HG02588 (cell line): Measurements from ENCODE around the gene RRM2.
"Not testable (repeated sequence)": the region's sequence is repeated elsewhere in the genome, so short reads cannot be mapped to it uniquely, and the experiment has no call there.

Experiments used
- ATAC-seq: cut with Tn5 transposase; IDR thresholded peaks from one replicate; pipeline ENCODE4 v1.9.1; 2021; ENCODE audit warnings: mild to moderate bottlenecking, moderate library complexity; ENCODE audit not compliant: unreplicated experiment

Gene RRM2

GRCh38 chr2:10132043-10132575 is 9.6 kb downstream of the RRM2 start:
- ATAC-seq, result no peak

- ATAC-seq, result no peak
Measured at GRCh38 chr2:10132596-10132995, 10.1 kb downstream of the RRM2 start.

DNA sequence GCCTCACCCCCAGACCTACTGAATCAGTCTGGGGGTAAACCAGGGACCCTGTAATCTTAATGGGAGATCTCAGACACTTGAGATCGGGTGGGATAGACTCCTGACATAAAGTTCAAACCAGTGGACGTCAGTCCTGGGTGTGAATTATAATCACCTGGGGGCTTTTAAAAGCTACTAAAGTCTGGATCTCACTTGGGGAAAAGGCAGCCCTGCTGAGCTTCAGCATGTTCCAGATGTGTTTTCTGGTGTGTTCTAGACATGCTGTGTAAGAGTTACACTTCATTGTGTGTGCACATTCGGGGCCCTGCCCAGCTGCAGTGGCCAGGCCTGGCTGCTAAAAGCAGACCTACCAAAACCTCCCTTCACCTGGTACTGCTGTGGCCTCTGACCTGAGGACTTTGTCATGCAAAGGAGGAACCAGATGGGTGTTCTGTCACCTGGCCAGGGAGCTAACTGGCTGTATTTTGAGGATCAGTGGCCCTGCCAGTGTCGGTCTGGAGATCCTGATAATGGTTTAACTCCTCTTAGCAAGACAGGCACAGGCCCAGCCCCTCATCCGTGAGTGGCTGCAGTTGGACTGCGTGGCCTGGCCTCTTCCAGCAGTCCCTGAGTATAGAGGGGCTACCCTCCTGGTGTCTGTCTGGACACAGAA is 10.6 kb downstream of the RRM2 start:
- no peak for ATAC-seq

DNA sequence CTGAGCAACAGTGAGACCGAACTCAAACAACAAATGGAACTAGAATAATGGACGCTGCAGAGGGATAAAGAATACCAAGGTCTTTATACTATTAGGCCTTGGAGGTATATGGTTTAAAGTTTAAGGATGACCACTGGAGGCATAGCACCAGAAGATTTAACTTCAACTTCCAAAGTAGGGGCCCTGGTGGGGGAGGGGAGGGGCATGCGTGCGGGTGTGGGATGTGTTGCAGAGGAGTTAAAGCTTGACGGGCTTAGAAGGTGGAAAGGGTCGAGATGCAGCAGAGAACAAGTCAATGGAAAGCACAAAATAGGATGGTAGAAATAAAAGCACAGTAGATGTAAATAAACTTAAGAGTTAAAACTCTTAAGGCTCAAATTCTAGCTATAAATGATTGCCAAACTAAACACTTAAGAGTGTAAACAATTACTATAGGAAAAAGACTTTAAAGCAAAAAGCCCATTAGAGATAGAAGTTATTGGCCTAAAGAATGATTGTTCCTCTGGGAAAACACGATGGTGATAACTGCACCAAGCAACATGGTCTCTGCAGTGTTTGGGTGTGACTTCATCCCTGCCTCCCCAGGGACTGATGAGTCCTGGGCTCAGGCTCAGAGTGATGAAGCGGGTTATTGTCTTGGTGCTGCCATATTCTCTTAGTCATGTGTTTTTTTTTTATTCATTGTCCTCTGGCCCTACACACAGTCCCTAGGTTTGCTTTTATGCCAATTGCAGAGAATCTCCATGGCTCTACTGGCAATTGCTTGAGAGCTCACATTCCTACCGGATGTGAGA is 13.0 kb downstream of the RRM2 start:
- no peak for ATAC-seq

- ATAC-seq, result no peak
Measured at GRCh38 chr2:10136101-10136934, 13.8 kb downstream of the RRM2 start.

DNA sequence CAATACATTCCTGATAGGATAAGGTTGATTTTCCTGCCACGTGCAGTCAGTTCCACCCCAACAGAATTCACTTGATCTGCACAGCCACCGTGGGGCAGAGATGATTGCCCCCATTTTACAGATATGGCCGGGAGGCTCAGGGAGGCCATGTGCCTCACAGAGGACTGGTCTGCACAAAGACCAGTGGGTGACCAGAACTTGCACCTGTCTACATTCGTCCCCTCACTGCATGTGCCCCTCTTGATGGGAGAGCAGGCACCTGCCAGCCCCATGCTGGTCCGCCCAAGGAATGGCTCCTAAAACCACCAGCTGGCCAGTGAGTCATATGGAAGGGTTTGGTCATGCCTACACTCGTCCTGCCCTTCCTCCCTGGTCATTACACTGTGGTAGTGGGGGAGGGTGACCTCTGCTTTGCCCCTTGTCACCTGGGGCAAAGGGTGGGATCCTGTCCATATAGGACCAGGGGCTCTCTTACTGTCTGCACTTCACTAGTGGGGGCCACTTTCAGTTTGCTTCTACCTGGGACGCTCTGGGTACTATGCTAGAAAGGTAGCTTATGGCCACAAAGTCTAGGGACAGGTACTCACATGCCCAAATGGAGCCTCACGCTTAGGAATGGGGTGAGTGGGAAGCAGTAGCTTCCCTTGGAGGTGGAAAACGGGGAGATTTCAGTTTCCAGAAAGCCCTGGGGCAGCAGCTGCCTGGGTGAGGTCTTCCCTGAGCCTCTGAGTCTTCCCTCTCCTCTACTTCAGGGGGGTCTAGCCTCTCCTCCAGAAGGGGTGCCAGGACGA is 14.7 kb downstream of the RRM2 start:
- no peak for ATAC-seq

DNA sequence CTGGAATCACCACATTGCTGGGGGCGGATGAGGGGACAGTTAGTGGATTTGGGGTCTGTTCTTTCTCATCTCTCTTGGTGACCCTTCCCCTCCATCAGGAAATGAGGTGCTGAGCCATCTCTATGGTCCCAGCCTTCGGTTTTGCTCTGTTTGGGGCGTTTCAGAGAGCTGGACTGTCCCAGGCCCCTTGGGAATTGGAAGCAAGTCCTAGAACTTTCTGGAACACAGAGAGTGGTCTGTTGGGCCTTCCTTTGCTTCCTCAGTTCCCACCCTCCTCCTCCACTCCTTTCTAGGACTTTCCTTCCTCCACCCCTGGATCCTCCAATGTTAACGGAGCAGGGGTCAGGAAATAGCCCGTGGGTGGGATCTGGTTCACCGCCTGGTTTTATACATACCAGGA is 17.0 kb downstream of the RRM2 start:
- ATAC-seq, result no peak

DNA sequence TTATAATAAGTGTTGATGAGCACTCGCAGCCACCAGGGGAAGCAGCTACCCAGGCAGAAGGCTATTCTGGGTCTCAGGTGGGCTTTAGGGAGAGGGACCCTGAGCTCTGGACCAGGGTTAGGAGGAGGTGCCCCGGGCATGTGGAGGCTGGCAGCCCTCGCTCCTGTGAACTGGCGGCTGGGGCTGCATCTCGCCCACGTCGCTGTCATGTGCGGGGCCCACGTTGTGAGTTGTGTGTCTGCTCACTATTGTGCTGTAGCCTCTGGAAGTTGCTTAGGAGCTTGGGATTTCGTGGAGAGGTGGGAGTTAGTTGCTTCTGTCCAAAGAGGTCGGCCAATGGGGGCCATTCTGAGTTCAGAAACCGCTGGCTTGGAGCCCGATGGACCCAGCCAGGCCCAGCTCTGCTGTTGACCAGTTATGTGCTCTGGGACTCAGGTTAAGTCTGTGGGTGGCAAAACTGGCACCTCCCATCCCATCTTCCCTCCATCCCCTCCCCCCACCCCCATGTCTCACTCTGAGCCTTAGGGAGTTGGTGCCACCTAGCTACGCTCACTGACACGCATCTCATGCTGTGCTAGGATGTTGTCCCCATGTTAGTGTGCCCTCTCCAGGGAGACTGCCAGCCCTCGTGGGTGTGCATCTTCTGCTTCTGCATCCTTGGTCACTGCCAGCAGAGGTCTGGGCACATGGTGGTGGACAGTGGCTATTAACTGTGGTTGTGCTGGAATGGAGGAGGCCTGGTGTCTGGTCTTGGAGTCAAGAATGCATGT is 18.5 kb downstream of the RRM2 start:
- no peak for ATAC-seq

DNA sequence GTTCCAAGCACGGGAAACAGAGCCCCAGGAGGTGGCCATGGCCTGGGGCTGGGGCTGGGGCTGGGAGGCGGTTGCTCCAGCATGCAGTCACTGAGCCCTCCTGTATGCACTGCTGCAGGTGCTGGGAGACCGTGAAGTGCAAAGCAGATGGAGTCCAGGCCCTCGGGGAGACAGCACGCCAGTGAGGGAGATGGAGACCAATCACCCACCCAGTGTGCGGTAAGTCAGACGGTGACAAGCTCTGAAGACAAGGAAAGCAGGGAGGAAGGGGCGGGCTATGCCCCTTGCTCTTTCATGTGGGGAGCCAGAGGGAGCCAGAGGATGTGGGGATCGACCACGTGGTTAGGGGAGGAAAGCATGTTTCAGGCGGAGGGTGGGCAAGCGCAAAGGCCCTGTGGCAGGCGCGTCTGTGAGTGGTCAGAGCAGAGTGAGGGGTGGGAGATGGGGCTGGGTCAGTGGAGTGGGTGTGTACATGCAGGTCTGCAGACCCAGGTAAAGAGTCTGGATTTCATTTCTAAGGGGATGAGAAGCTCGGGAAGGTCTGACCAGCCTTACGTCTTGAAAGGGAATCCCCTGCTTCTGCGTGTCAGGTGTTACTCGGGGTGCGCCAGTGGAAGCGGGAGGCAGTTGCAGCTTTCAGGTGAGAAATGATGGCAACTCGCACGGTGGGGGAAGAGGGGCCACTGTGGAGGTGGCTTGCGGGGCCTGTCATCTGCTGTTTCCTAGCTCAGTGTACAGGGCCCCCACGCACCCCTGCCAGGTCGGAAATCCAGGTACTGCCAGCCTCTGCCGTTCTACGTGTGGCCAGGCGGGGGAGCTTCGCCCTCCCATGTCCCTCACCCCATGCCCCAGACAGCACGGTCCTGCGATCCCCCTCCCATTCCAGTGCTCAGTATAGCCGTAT is 19.4 kb downstream of the RRM2 start:
- ATAC-seq, result no peak

GRCh38 chr2:10142640-10142965 is 20.1 kb downstream of the RRM2 start:
- no peak for ATAC-seq

- no peak for ATAC-seq
Measured at GRCh38 chr2:10144771-10145518, 22.4 kb downstream of the RRM2 start.

DNA sequence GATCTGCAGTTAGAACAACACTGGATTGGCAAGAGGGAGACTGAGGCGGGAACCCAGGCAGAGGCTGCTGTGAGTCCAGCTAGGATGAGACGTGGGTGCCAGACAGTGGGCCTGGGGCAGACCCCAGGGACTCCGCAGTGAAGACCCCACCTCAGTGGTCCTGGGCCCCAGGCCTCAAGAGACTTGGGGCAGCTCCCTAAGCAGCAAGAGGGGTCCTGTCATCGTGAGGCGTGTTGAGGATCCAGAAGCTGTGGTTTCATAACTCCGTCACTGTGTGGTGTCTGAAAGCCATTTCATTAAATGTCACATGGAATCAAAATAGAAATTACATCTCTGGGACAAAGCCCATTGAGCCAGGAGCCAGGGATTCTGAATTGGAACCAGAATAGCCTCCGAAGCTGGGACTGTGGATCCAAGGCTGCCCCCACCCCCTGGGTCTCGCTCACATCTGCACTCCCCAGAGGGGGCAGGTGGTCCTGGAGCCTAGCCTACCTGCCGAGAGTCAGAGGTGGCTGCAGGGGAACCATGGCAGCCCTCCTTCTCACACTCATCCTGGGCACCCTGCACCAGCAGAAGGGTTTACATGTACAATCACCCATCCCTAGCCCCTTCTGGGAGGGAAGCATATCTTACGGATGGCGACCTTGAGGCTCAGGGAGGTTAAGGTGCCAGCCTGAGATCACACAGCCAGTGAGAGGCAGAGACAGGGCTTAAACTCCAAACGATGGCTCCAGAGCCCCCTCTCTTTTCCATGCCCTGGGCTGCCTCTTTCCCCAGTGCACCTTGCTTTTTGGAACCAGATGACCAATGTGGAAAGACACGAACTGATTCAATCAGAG is 23.2 kb downstream of the RRM2 start:
- no peak for ATAC-seq

GRCh38 chr2:10146366-10147005 is 23.9 kb downstream of the RRM2 start:
- no peak for ATAC-seq

DNA sequence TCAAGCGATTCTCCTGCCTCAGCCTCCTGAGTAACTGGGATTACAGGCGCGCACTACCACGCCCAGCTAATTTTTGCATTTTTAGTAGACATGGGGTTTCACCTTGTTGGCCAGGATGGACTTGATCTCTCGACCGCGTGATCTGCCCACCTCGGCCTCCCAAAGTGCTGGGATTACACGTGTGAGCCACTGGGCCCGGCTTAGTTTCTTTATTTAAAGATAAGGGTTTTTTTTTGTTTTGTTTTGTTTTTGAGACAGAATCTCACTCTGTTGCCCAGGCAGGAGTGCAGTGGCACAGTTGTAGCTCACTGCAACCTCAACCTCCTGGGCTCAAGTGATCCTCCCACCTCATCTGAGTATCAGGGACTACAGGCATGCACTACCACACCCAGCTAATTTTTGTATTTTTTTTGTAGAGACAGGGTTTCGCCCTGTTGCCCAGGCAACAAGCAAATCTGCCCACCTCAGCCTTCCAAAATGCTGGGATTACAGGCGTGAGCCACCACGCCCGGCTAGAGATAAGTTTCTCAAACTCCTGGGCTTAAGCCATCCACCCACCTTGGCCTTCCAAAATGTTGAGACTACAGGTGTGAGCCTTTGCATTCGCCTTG is 24.6 kb downstream of the RRM2 start:
- ATAC-seq, result not testable (repeated sequence)

GRCh38 chr2:10148268-10148667 is 25.7 kb downstream of the RRM2 start:
- no peak for ATAC-seq

- ATAC-seq, result no peak
Measured at GRCh38 chr2:10149635-10150034, 27.1 kb downstream of the RRM2 start.
